ENCODE results near the gene JMJD1C. TPM values are rescaled to one million over a fixed set of nuclear protein-coding genes. Genes with fewer than 3 reads are reported as not detected.

JMJD1C gene
- total RNA-seq, 4 donors from 2014 or later = 127 to 330 (median 208) TPM

DNA sequence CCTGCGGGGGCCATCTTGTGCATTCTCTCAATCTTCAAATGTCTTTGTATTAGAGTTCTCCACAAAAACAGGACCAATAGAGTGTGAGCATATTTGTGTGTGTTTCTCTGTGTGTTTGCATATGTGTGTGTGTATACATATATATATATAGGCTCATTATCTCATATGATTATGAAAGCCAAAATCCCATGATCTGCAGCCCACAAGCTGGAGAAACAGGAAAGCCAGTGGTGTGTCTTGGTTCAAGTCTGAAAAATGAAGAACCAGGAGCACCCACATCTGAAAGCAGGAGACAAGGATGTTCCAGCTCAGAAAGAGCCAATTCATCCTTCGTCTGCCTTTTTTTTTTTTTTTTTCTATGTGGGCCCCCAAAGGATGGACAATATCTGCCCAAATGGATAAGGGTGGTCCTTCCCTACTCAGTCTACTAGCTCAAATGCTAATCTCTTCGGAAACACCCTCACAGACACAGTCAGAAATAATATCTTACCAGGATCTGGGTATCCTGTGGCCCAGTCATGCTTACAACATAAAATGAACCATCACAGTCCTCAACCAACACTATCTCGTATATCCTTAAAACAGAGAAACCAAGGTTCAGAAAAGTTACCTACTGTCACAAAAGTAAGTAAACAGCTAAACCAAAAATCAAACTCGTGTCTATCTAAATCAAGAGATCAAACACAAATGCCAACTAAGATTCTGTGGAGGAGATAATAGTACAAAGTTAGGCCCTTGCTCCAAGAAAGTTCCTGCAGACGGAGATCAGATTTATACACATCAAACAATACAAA is 141.9 kb downstream of the JMJD1C start:
- H3K4me1 ChIP-seq = no peaks in the 10 kb centered on the region
- H3K4me3 ChIP-seq = no peak overlapping the region
- no peaks in the 10 kb centered on the region for H3K9me3 ChIP-seq
- intact Hi-C loops (cut with DNase I; ENCODE audit: low total_unique reads) = no loop called here
- DNase-seq = no peak
- H3K27me3 ChIP-seq = no peaks in the 10 kb centered on the region
- no peaks in the 10 kb centered on the region for H3K36me3 ChIP-seq
- H3K27ac ChIP-seq = no peak overlapping the region
- no peak for TF ChIP-seq POLR2A (IDR thresholded peaks at IDR 0.05)

DNA sequence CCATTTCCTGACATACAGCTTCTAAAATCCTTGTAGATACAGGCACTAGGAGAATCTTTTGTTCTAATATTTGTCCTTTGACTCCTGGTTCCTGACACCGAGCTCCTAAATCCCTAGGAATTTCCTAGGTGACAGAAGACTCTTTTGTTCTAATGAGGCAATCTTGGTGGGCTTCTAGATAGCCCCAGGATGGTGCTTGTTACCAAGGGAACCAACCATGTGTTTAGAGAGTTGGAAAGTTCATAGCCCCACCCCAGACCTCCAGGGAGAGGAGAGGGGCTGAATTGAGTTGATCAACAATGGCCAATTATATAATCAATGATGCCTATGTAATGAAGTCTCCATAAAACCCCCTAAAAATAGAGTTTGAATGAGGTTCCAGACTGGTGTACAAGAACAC is 145.1 kb downstream of the JMJD1C start:
- TF ChIP-seq POLR2A (IDR thresholded peaks at IDR 0.05) = no peak
- TF ChIP-seq CTCF (IDR thresholded peaks at IDR 0.05) = no peak
- Histone ChIP-seq H3K36me3 (no peaks in the 10 kb centered on the region), H3K4me1 (no peaks in the 10 kb centered on the region), H3K4me3 (no peak overlapping the region), H3K9me3 (no peaks in the 10 kb centered on the region), H3K27me3 (no peaks in the 10 kb centered on the region), H3K27ac (no peak overlapping the region)
- no peak for DNase-seq
- intact Hi-C loops (cut with DNase I; ENCODE audit: low total_unique reads) = no loop called here

DNA sequence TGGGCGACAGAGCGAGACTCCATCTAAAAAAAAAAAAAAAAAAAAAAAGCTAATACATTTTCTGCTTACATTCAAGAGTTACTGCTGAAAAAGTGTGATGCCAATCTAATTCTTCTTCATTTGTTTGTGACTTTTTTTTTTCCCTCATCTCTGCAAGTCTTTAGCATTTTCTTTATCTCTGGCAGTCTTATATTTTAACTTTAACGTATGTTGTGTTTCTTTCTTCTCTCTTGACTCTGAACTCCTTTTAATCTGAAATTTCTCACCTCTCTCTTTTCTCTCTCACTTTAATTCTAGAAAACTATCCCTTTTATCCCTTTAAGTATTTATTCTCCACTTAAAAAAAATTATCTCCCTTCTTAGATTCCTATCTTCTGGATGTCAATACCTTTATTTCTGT is 146.5 kb downstream of the JMJD1C start:
- intact Hi-C loops (cut with DNase I; ENCODE audit: low total_unique reads) = no loop called here
- Histone ChIP-seq H3K4me1 (no peaks in the 10 kb centered on the region), H3K9me3 (no peaks in the 10 kb centered on the region), H3K4me3 (no peak overlapping the region), H3K36me3 (no peaks in the 10 kb centered on the region), H3K27ac (no peak overlapping the region), H3K27me3 (no peaks in the 10 kb centered on the region)
- TF ChIP-seq POLR2A (IDR thresholded peaks at IDR 0.05) = no peak
- no peak for TF ChIP-seq CTCF (IDR thresholded peaks at IDR 0.05)
- no peak for DNase-seq

DNA sequence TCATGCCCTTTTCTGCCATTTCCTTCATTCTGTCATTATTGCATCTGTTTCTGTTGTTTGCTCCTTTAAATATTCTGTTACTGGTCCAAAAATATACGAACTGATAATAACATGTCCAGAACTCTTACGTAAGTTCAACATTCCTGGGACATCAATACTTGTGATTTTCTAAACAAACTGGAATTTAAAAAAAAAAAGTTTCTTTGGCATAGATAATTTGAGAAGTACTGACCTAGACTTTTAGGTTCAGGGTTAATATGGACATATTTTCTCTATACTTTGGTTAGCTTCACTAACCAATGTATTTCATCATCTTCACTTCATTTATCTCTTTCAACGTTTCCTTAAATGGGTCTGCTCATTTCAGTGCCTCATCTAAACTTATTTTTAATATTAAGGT is 147.3 kb downstream of the JMJD1C start:
- Histone ChIP-seq H3K9me3 (no peaks in the 10 kb centered on the region), H3K27ac (no peak overlapping the region), H3K4me1 (no peaks in the 10 kb centered on the region), H3K4me3 (no peak overlapping the region), H3K27me3 (no peaks in the 10 kb centered on the region), H3K36me3 (no peaks in the 10 kb centered on the region)
- TF ChIP-seq POLR2A (IDR thresholded peaks at IDR 0.05) (no peak), CTCF (IDR thresholded peaks at IDR 0.05) (no peak)
- intact Hi-C loops (cut with DNase I; ENCODE audit: low total_unique reads) = no loop called here
- DNase-seq = no peak

DNA sequence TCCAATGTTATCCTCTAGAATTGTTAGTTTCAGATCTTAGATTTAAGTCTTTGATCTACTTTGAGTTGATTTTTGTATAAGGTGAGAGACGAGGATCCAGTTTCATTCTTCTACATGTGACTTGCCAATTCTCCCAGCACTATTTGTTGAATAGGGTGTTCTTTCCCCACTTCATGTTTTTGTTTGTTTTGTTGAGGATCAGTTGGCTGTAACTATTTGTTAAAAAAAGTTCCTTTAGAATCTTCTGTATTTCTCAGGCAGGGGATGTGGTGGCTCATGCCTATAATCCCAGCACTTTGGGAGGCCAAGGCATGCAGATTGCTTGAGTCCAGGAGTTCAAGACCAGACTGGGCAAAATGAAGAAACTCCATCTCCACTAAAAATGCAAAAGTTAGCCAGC is 151.8 kb downstream of the JMJD1C start:
- TF ChIP-seq POLR2A (IDR thresholded peaks at IDR 0.05) (no peak), CTCF (IDR thresholded peaks at IDR 0.05) (no peak)
- H3K9me3 ChIP-seq = no peaks in the 10 kb centered on the region
- no peak overlapping the region for H3K4me3 ChIP-seq
- DNase-seq = no peak
- no peaks in the 10 kb centered on the region for H3K4me1 ChIP-seq
- intact Hi-C loops (cut with DNase I; ENCODE audit: low total_unique reads) = no loop called here
- no peak overlapping the region for H3K27ac ChIP-seq
- H3K27me3 ChIP-seq = no peaks in the 10 kb centered on the region
- H3K36me3 ChIP-seq = no peaks in the 10 kb centered on the region
